ENCODE measurements around the gene METTL24.

GRCh38 chr6:110354153-110354552, 4.0 kb downstream of the METTL24 start:
- no peak for TF ChIP-seq CTCF (conservative IDR thresholded peaks at IDR 0.05 in 1 of 2, IDR thresholded peaks at IDR 0.05 in 1 of 2; ENCODE audit: extremely low read depth in 1 of 2, insufficient read depth in 1 of 2, low read depth in 1 of 2, low read length in 2 of 2)
- TF ChIP-seq EZH2 (IDR thresholded peaks at IDR 0.05; ENCODE audit: borderline replicate concordance, low read length), result no peak

All from mammary epithelial cell (primary cell).